ENCODE results near the gene CYP26A1.

DNA sequence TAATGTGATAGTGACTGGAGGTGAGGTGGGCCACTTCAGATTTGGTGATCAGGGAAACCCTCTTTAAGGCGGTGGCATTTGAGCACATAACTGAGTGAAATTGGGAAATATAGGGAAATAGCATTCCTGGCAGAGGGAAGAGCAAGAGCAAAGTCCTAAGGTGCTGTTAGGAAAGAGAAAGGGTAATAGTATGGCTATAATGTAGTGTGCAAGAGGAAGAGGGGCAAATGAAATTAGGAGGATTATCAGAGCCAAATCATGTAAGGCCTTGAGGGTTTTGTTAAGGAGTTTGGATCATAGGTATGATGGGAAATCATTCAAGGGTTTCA, 40.9 kb upstream of the CYP26A1 start:
- TF ChIP-seq, protein P1, sequence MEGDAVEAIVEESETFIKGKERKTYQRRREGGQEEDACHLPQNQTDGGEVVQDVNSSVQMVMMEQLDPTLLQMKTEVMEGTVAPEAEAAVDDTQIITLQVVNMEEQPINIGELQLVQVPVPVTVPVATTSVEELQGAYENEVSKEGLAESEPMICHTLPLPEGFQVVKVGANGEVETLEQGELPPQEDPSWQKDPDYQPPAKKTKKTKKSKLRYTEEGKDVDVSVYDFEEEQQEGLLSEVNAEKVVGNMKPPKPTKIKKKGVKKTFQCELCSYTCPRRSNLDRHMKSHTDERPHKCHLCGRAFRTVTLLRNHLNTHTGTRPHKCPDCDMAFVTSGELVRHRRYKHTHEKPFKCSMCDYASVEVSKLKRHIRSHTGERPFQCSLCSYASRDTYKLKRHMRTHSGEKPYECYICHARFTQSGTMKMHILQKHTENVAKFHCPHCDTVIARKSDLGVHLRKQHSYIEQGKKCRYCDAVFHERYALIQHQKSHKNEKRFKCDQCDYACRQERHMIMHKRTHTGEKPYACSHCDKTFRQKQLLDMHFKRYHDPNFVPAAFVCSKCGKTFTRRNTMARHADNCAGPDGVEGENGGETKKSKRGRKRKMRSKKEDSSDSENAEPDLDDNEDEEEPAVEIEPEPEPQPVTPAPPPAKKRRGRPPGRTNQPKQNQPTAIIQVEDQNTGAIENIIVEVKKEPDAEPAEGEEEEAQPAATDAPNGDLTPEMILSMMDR (IDR thresholded peaks at IDR 0.05) = no peak
- no peak for TF ChIP-seq POLR2A (IDR thresholded peaks at IDR 0.05)
- no peak for TF ChIP-seq EP300 (IDR thresholded peaks at IDR 0.05)

Data from ovary (tissue), 3 donors.